ENCODE results near the gene HYDIN. TPM values are rescaled to one million over a fixed set of nuclear protein-coding genes. Genes with fewer than 3 reads are reported as not detected.

The HYDIN gene
- total and polyA plus RNA-seq, 7 donors, result under 0.01 to 7.5 (median 1.6) TPM; not detected in 1

- DNase-seq, result no peak
- intact Hi-C loops (cut with DNase I), result no loop called here
- Histone ChIP-seq H3K4me1 (no peaks in the 10 kb centered on the region), H3K9me3 (no peaks in the 10 kb centered on the region), H3K4me3 (no peak overlapping the region), H3K36me3 (peaks cover 8 to 21% (median 11%) of the 10 kb centered on the region in 4 donors), H3K27ac (no peak overlapping the region), H3K27me3 (no peaks in the 10 kb centered on the region)
- WGBS, 2 donors, result 86 to 90% methylated on average over 16 of the region's 16 CpGs
- TF ChIP-seq POLR2A (IDR thresholded peaks at IDR 0.05), result no peak
- TF ChIP-seq, protein P1, sequence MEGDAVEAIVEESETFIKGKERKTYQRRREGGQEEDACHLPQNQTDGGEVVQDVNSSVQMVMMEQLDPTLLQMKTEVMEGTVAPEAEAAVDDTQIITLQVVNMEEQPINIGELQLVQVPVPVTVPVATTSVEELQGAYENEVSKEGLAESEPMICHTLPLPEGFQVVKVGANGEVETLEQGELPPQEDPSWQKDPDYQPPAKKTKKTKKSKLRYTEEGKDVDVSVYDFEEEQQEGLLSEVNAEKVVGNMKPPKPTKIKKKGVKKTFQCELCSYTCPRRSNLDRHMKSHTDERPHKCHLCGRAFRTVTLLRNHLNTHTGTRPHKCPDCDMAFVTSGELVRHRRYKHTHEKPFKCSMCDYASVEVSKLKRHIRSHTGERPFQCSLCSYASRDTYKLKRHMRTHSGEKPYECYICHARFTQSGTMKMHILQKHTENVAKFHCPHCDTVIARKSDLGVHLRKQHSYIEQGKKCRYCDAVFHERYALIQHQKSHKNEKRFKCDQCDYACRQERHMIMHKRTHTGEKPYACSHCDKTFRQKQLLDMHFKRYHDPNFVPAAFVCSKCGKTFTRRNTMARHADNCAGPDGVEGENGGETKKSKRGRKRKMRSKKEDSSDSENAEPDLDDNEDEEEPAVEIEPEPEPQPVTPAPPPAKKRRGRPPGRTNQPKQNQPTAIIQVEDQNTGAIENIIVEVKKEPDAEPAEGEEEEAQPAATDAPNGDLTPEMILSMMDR (IDR thresholded peaks at IDR 0.05), result no peak
- no peak for TF ChIP-seq POLR2AphosphoS5 (IDR thresholded peaks at IDR 0.05)
- TF ChIP-seq EP300 (IDR thresholded peaks at IDR 0.05), result no peak
Measured at GRCh38 chr16:70789595-70790447, 440.7 kb downstream of the HYDIN start.

DNA sequence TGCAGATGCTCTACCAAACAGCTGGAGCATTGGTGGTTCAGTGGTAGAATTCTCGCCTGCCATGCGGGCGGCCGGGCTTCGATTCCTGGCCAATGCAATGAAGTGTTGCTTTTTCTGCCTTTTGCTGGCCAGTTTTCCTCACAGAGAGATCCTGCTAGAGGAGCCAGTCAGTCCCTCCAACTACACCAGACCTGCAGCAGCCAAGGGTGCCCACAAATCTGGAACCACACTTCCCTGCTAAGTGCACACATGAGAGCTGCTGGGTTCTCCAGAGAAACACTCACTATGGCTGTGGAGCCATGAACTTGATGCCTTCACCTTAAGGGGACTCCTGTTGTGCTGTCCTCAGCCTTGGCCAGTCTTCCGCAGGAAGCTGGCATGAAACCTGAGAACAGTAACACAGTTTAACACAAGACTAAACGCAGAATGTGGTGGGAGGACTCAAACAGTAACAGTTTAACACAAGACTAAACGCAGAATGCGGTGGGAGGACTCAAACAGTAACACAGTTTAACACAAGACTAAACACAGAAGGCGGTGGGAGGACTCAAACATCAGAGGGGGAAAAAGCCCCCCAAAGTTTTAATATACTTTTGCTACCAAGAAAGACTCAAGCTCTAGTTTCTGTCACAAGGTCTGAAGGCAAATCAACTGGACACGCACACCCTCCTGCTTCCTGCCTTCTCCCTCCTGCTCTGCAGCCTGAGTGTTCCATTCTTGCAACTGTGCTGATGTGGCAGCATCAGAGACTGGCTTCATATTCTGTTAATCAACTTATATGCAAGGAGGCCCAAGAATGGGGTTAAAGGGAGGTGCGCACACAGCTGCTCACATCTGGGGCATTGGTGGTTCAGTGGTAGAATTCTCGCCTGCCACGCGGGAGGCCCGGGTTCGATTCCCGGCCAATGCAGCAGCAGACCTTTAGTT lies 441.6 kb downstream of the HYDIN start:
- Histone ChIP-seq H3K9me3 (no peaks in the 10 kb centered on the region), H3K27ac (no peak overlapping the region), H3K36me3 (peaks cover 11 to 29% (median 17%) of the 10 kb centered on the region in 4 donors), H3K27me3 (no peaks in the 10 kb centered on the region), H3K4me3 (no peak overlapping the region), H3K4me1 (no peaks in the 10 kb centered on the region)
- DNase-seq, result peak; percentile 82
- intact Hi-C loops (cut with DNase I), result no loop called here
- no peak for TF ChIP-seq EP300 (IDR thresholded peaks at IDR 0.05)
- no peak for TF ChIP-seq POLR2A (IDR thresholded peaks at IDR 0.05)
- TF ChIP-seq POLR2AphosphoS5 (IDR thresholded peaks at IDR 0.05), result no peak
- TF ChIP-seq, protein P1 (IDR thresholded peaks at IDR 0.05), result no peak
- 83 to 89% methylated on average over 18 of the region's 18 CpGs for WGBS, 2 donors

- Histone ChIP-seq H3K4me1 (no peaks in the 10 kb centered on the region), H3K27me3 (no peaks in the 10 kb centered on the region), H3K27ac (no peak overlapping the region), H3K36me3 (peaks cover 26 to 57% (median 40%) of the 10 kb centered on the region in 4 donors), H3K9me3 (no peaks in the 10 kb centered on the region), H3K4me3 (no peak overlapping the region)
- DNase-seq, result no peak
- intact Hi-C loops (cut with DNase I), result no loop called here
- TF ChIP-seq POLR2AphosphoS5 (IDR thresholded peaks at IDR 0.05) (no peak), POLR2A (IDR thresholded peaks at IDR 0.05) (no peak), EP300 (IDR thresholded peaks at IDR 0.05) (no peak)
- TF ChIP-seq, protein P1 (IDR thresholded peaks at IDR 0.05), result no peak
- WGBS, 2 donors, result 93 to 95% methylated on average over 19 of the region's 19 CpGs
Measured at GRCh38 chr16:70786020-70786755, 444.3 kb downstream of the HYDIN start.

DNA sequence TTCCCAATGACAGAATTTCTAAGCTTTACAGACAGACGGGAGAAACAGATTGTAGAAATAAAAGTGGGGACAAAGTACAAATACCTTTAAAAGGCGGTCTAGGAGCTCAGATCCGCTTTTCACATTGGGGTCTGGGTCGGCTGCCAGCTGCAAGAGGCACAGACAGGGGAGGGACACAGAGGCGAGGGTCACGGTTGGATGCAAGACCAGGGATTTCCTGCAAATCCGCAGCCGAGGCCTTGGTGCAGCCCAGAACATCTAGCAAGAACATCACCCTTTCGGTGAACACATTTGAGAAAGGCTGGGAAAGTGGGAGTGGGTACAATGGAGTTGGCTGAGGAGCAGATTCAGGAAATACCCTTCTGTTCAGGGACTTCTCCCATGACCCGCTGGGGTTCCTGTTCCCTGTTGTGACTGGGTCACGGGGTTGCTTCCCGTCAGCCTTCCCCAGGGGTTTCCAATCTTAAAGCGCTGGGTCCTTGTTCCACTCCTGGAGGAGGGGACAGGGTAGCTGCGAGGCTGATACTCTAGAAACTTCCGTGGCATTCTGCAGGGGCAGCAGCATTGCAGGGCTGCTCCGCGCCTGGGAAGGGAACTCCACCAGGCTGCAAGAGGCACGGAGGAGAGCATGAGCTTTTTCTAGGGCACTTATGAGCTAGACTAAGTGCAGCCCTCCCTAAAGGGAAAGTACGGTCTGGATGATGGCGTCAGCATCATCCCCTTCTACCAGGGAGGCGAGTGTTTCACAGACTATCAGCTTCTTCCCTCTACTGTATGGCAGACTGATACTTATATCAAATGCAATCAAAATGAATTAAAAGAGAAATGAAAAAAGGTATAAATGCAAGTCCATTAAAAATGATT lies 445.6 kb downstream of the HYDIN start:
- Histone ChIP-seq H3K4me3 (no peak overlapping the region), H3K9me3 (no peaks in the 10 kb centered on the region), H3K27ac (no peak overlapping the region), H3K27me3 (no peaks in the 10 kb centered on the region), H3K36me3 (peaks cover 26 to 70% (median 51%) of the 10 kb centered on the region in 4 donors), H3K4me1 (no peaks in the 10 kb centered on the region)
- intact Hi-C loops (cut with DNase I), result no loop called here
- TF ChIP-seq, protein P1 (IDR thresholded peaks at IDR 0.05), result no peak
- TF ChIP-seq POLR2A (IDR thresholded peaks at IDR 0.05) (no peak), POLR2AphosphoS5 (IDR thresholded peaks at IDR 0.05) (no peak), EP300 (IDR thresholded peaks at IDR 0.05) (no peak)
- 93 to 95% methylated on average over 21 of the region's 21 CpGs for WGBS, 2 donors
- no peak for DNase-seq

All from sigmoid colon (tissue), 7 donors.